HG02970 (cell line): ENCODE data around the gene GLA.

Source experiments
- ATAC-seq: cut with Tn5 transposase; IDR thresholded peaks from one replicate; pipeline ENCODE4 v1.9.1; 2021; ENCODE audit warnings: mild to moderate bottlenecking, moderate library complexity, moderate number of reproducible peaks; ENCODE audit not compliant: unreplicated experiment, low FRiP score

Gene GLA

GRCh38 chrX:101398694-101399093 lies 9.0 kb downstream of the GLA start:
- no peak for ATAC-seq

- ATAC-seq, result no peak
Observed at GRCh38 chrX:101397779-101398178, 9.9 kb downstream of the GLA start.

GRCh38 chrX:101395789-101396188 lies 11.9 kb downstream of the GLA start:
- no peak for ATAC-seq

- no peak for ATAC-seq
Observed at GRCh38 chrX:101394372-101394771, 13.4 kb downstream of the GLA start.

- no peak for ATAC-seq
Observed at GRCh38 chrX:101393530-101394305, 14.0 kb downstream of the GLA start.

GRCh38 chrX:101391831-101392230 lies 15.9 kb downstream of the GLA start:
- ATAC-seq, result no peak

GRCh38 chrX:101390664-101391525 lies 16.8 kb downstream of the GLA start, which contains the start of gene RPL36A:
Gene RPL36A, plus strand, starts transcription at chrX:101391011. Its CDS starts 33 bp downstream, at chrX:101391044.
- ATAC-seq, result peak; percentile 68

GRCh38 chrX:101388604-101389003 lies 19.1 kb downstream of the GLA start:
- ATAC-seq, result no peak

- ATAC-seq, result no peak
Observed at GRCh38 chrX:101386542-101386885, 21.2 kb downstream of the GLA start.

- ATAC-seq, result no peak
Observed at GRCh38 chrX:101385795-101386541, 21.8 kb downstream of the GLA start, which contains the start of gene BTK. Gene BTK, minus strand, starts transcription at chrX:101386191. Its CDS starts 10,907 bp downstream, at chrX:101375284.

GRCh38 chrX:101385026-101385684 lies 22.6 kb downstream of the GLA start:
- ATAC-seq, result no peak

- peak; percentile 52 for ATAC-seq
Observed at GRCh38 chrX:101383679-101384205, 24.0 kb downstream of the GLA start.

GRCh38 chrX:101377547-101377946 lies 30.2 kb downstream of the GLA start:
- ATAC-seq, result no peak

GRCh38 chrX:101370888-101371504 lies 36.7 kb downstream of the GLA start:
- no peak for ATAC-seq

GRCh38 chrX:101369687-101370086 lies 38.0 kb downstream of the GLA start:
- ATAC-seq, result no peak

- no peak for ATAC-seq
Observed at GRCh38 chrX:101368800-101369199, 38.9 kb downstream of the GLA start.

GRCh38 chrX:101365301-101365795 lies 42.4 kb downstream of the GLA start:
- ATAC-seq, result no peak

GRCh38 chrX:101362757-101363156 lies 45.0 kb downstream of the GLA start:
- no peak for ATAC-seq

GRCh38 chrX:101362116-101362515 lies 45.6 kb downstream of the GLA start:
- no peak for ATAC-seq
